Stimulated activated naive B cell treated with anti-CD40 and anti-IgM and Interleukin-4, amounts not matched to agents 10 μg/mL and 1 μg/mL and 100 μg/mL, for 72 hours (primary cell): ENCODE measurements around the gene OR1A2.
"Not testable (repeated sequence)": the region's sequence is repeated elsewhere in the genome, so short reads cannot be mapped to it uniquely, and the experiment has no call there.

ENCODE experiments used
- ATAC-seq, 2 donors: fragments of 150-1000 bp; cut with Tn5 transposase; replicated peaks; 2 replicates each; pipeline ENCODE4 v1.10.0; 2021; ENCODE audit warnings: moderate library complexity in 1 of 2
- DNase-seq: peaks from one replicate; pipeline ENCODE4 v3.0.0; 2021
- H3K27ac Mint-ChIP-seq: one replicate; pipeline ENCODE4 v1.8.0; 2022; ENCODE audit warnings: mild to moderate bottlenecking, mixed read lengths
- H3K27me3 Mint-ChIP-seq, 2 donors: one replicate each; pipeline ENCODE4 v1.8.0; 2022; ENCODE audit warnings: mixed read lengths in 2 of 2
- H3K36me3 Mint-ChIP-seq, 2 donors: one replicate each; pipeline ENCODE4 v1.8.0; 2022; ENCODE audit warnings: mixed read lengths in 2 of 2, mild to moderate bottlenecking in 1 of 2
- H3K4me1 Mint-ChIP-seq, 2 donors: one replicate each; pipeline ENCODE4 v1.8.0; 2022; ENCODE audit warnings: mixed read lengths in 2 of 2, mild to moderate bottlenecking in 1 of 2
- H3K4me3 Mint-ChIP-seq, 2 donors: one replicate each; pipeline ENCODE4 v1.8.0; 2022; ENCODE audit warnings: mild to moderate bottlenecking in 2 of 2, mixed read lengths in 2 of 2, moderate library complexity in 1 of 2
- H3K9me3 Mint-ChIP-seq, 2 donors: one replicate each; pipeline ENCODE4 v1.8.0; 2022; ENCODE audit warnings: mixed read lengths in 2 of 2, mild to moderate bottlenecking in 1 of 2

The OR1A2 gene

DNA sequence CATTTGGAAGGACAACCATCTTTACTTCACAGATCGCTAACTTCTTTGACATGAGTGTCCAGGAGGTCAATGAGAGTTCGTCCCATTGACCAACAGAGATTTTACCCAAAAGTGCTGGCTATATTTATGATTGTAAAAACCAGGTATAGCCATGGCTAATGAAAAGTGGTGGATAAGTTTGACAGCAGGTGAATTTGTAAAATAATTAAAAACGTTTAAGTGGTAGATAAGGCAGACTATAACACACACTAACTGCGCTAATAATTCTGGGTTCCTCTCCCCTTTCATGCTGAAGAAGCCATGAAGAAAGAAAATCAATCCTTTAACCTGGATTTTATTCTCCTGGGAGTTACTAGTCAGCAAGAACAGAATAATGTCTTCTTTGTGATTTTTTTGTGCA is at the start of gene OR1A2:
OR1A2 (plus strand) TSS at position 301 of the 400 bp plus-strand sequence; CDS start at position 301, 0 bp downstream.
- Mint-ChIP-seq H3K4me1 (no peaks in the 10 kb centered on the region), H3K4me3 (no peak within 1 kb of the TSS), H3K9me3 (peaks cover 7% of the 10 kb centered on the region in 2 donors), H3K36me3 (peaks cover 4 to 6% of the 10 kb centered on the region in 2 donors), H3K27me3 (peaks cover 29% of the 10 kb centered on the region in 2 donors), H3K27ac (no peak within 1 kb of the TSS)
- ATAC-seq: no peak
- DNase-seq: no peak

GRCh38 chr17:3157218-3157617 is 40.1 kb upstream of the OR1A2 start:
- Mint-ChIP-seq H3K27ac (no peak overlapping the region), H3K9me3 (peaks cover 2 to 8% of the 10 kb centered on the region in 2 donors), H3K27me3 (peaks cover 9 to 11% of the 10 kb centered on the region in 2 donors), H3K36me3 (peaks cover 0 to 5% of the 10 kb centered on the region in 2 donors), H3K4me1 (peaks cover 7 to 18% of the 10 kb centered on the region in 2 donors), H3K4me3 (no peak overlapping the region)
- DNase-seq (no peak), ATAC-seq (peak; percentile 61 to 64)

DNA sequence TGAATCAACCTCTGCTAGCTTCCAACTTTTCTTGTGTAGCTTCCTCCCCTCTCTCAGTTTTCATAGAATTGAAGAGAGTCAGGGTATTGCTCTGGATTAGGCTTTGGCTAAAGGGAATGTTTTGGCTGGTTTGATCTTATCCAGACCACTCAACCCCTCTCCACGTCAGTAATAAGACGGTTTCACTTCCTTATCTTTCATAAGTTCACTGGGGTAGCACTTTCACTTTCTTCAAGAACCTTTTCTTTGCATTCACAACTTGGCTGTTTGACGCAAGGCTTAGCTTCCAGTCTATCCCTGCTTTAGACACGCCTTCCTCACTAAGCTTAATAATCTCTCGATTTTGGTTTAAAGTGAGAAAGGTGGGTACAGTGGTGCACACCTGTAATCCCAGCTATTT is 29.7 kb upstream of the OR1A2 start:
- Mint-ChIP-seq H3K27me3 (peaks cover 5 to 10% of the 10 kb centered on the region in 2 donors), H3K36me3 (peaks cover 3 to 8% of the 10 kb centered on the region in 2 donors), H3K4me1 (peaks cover 12 to 24% of the 10 kb centered on the region in 2 donors), H3K4me3 (peak overlapping the region in 1 of 2 donors; percentile 15), H3K27ac (peak overlapping the region; percentile 21), H3K9me3 (peaks cover 8 to 11% of the 10 kb centered on the region in 2 donors)
- DNase-seq (peak; percentile 17), ATAC-seq (peak; percentile 95 to 98)

DNA sequence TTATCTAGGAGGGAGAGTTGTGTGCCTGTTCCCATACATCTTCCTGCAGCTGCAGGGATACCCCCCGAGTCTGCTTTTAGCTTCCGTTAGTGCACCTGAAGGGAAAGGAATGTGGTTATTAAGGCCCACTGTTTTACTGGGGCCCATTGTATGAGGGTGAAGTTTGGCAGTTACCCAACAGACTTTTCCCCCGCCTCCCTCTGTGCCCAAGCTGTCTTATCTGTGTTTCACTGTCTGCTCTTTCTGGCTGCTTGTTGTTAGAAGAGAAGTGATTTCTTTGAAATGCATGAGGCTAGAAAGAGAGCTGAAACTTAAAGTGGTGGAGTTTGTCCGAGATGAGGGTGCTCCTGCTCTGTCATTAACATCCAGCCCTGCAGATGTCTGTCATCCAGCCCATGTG is 7.4 kb upstream of the OR1A2 start:
- DNase-seq: no peak
- H3K9me3 Mint-ChIP-seq: no peaks in the 10 kb centered on the region
- H3K4me3 Mint-ChIP-seq: no peak overlapping the region
- peaks cover 0 to 1% of the 10 kb centered on the region in 2 donors for H3K36me3 Mint-ChIP-seq
- H3K4me1 Mint-ChIP-seq: no peaks in the 10 kb centered on the region
- H3K27me3 Mint-ChIP-seq: peaks cover 4 to 21% of the 10 kb centered on the region in 2 donors
- no peak overlapping the region for H3K27ac Mint-ChIP-seq
- no peak for ATAC-seq

DNA sequence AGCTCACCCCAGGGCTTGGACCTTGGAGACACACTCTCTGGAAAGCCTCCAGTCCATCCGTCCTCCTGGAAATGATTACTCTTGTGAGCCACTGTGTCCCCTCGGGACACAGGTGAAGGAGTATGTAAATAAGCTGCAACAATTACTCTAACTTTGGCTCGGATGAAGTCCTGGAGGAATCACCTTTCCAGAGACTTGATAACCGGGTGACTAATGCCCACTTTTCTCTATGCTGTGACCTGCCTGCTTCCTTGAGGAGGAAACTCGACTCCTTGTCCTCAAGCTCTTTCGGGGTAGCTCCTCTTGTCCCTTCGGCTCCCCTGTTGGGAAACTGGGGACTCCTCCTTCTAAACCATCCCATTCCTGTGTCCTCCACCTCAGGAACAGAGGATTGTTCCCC is 10.0 kb downstream of the OR1A2 start, which contains the start of gene OR1A1:
OR1A1 (plus strand) TSS at position 301 of the 400 bp plus-strand sequence. CDS start 7,954 bp downstream, outside the sequence.
- Mint-ChIP-seq H3K9me3 (peaks cover 15 to 16% of the 10 kb centered on the region in 2 donors), H3K4me1 (no peaks in the 10 kb centered on the region), H3K27me3 (peaks cover 17 to 27% of the 10 kb centered on the region in 2 donors), H3K27ac (no peak within 1 kb of the TSS), H3K36me3 (peaks cover 1 to 11% of the 10 kb centered on the region in 2 donors), H3K4me3 (no peak within 1 kb of the TSS)
- DNase-seq: no peak
- ATAC-seq: no peak

DNA sequence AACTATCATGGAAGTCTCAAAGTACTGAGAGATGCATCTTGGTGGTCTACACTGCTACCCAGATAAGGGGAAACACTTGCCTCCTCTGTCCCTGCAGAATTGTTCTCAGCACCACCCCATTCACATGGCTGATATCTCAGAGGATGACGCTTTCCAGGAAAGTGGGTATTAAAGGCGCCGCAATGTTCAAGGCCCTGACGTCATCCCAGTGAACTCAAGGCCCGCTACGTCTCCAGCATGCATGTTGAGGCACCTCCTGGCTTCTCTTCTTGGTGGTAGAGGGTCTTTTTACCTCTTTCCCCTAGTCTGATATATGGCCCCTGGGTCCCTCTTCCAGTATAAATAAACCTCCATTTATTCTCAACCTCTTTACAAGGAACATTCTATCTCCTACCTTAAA is 11.2 kb downstream of the OR1A2 start:
- Mint-ChIP-seq H3K4me3 (no peak overlapping the region), H3K27ac (no peak overlapping the region), H3K36me3 (peaks cover 1 to 10% of the 10 kb centered on the region in 2 donors), H3K27me3 (peaks cover 23 to 32% of the 10 kb centered on the region in 2 donors), H3K9me3 (peaks cover 9 to 13% of the 10 kb centered on the region in 2 donors), H3K4me1 (peaks cover 0 to 2% of the 10 kb centered on the region in 2 donors)
- DNase-seq: no peak
- ATAC-seq: no peak

DNA sequence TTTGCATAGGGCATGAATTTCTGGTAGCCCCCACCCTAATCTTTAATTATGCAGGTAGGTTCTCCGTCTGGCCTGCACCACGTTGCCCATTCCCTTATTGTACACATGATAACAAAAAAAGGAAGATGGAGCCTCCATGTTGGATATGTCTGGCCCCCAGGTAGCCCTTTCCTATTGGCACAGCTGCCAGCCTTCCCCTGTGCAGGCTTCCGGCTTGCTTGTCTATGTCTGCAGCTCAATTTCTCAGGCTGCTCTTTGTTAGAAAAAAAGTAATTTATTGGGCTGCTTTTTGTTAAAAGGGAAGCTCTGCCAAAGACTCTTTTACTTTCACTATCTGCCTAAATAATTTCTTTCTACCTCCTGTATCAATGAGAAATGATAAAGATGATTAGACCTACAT is 15.7 kb downstream of the OR1A2 start:
- ATAC-seq (no peak), DNase-seq (no peak)
- Mint-ChIP-seq H3K4me3 (no peak overlapping the region), H3K4me1 (peaks cover 3 to 5% of the 10 kb centered on the region in 2 donors), H3K36me3 (no peaks in the 10 kb centered on the region), H3K27ac (no peak overlapping the region), H3K9me3 (peaks cover 0 to 8% of the 10 kb centered on the region in 2 donors), H3K27me3 (peaks cover 31 to 37% of the 10 kb centered on the region in 2 donors)

DNA sequence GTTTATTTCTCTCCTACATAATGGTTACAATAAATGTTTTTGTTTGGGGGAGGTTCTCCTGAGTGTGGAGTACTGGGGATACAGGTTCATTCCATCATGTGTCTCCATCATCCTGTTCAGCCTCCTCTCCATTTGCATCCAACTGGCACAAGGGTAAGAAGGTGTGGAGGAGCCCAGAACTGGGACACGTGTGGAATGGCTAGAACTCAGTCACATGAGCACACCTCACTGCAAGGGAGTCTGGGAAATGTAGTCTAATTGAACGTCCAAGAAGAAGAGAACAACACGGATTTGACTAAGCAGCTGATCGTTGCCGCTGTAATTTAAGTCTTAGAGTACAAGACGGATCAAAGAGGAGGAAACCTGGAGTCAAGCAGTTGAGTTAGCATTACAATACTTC is 16.3 kb downstream of the OR1A2 start:
- DNase-seq: no peak
- Mint-ChIP-seq H3K36me3 (no peaks in the 10 kb centered on the region), H3K9me3 (peaks cover 4 to 12% of the 10 kb centered on the region in 2 donors), H3K27me3 (peaks cover 35 to 40% of the 10 kb centered on the region in 2 donors), H3K4me1 (peaks cover 3 to 5% of the 10 kb centered on the region in 2 donors), H3K4me3 (no peak overlapping the region), H3K27ac (no peak overlapping the region)
- ATAC-seq: no peak

DNA sequence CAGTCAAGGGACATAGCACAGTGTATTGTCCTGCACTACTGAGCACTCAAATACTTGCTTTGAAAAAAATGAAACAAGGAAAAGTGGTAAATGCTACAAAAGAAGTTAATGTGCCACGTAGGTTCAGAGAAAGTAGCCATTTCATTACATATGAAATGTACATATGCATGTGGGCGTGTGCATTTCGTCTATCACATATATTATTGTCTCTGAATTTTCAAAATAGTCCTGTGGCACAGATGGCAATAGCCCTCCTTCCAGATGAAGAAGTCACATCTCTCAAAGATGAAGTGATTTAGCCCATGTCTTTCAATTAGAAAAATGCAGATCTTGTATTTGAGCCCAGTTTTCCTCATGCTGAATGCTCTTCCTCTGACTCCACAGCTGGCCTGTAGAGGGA is 22.7 kb downstream of the OR1A2 start:
- peaks cover 10 to 13% of the 10 kb centered on the region in 2 donors for H3K9me3 Mint-ChIP-seq
- not testable (repeated sequence) for H3K36me3 Mint-ChIP-seq, H3K27ac Mint-ChIP-seq, DNase-seq, ATAC-seq, H3K4me3 Mint-ChIP-seq
- peaks cover 8 to 15% of the 10 kb centered on the region in 2 donors for H3K4me1 Mint-ChIP-seq
- H3K27me3 Mint-ChIP-seq: peaks cover 25 to 28% of the 10 kb centered on the region in 2 donors

- Mint-ChIP-seq H3K4me1 (peaks cover 8 to 15% of the 10 kb centered on the region in 2 donors), H3K27me3 (peaks cover 20 to 21% of the 10 kb centered on the region in 2 donors), H3K9me3 (peaks cover 10 to 13% of the 10 kb centered on the region in 2 donors), H3K27ac (no peak overlapping the region), H3K4me3 (no peak overlapping the region), H3K36me3 (no peaks in the 10 kb centered on the region)
- DNase-seq: no peak
- ATAC-seq: no peak
These were observed 24.5 kb downstream of the OR1A2 start for GRCh38 chr17:3221850-3222249.

GRCh38 chr17:3222505-3222904 is 25.2 kb downstream of the OR1A2 start:
- H3K27me3 Mint-ChIP-seq: peaks cover 15 to 16% of the 10 kb centered on the region in 2 donors
- DNase-seq (no peak), ATAC-seq (no peak)
- H3K9me3 Mint-ChIP-seq: peaks cover 10% of the 10 kb centered on the region in 2 donors
- no peak overlapping the region for H3K27ac Mint-ChIP-seq
- no peaks in the 10 kb centered on the region for H3K36me3 Mint-ChIP-seq
- peak overlapping the region in 1 of 2 donors; percentile 44 for H3K4me3 Mint-ChIP-seq
- H3K4me1 Mint-ChIP-seq: peaks cover 8 to 15% of the 10 kb centered on the region in 2 donors

DNA sequence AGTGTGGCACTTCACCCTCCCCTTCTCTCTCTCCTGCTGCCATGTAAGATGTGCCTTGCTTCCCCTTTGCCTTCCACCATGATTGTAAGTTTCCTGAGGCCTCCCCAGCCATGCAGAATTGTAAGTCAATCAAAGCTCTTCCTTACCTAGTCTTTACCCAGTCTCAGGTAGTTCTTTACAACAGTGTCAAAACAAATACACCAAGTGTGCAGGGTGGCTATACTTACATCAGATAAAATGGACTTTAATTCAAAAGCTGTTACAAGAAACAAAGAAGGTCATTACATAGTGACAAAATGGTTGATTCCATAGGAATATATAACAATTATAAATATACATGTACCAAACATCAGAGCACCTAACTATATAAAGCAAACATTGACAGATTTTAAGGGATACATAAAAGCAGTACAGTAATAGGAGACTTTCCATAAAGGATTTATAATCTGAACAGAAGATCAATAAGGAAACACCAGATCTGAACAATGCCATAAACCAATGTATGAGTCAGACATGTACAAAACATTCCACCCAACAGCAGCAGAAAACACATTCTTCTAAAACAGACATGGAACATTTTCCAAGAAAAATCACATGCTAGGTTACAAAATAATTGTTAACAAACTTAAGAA is 27.5 kb downstream of the OR1A2 start:
- not testable (repeated sequence) for ATAC-seq

GRCh38 chr17:3232300-3232699 is 35.0 kb downstream of the OR1A2 start:
- not testable (repeated sequence) for H3K27ac Mint-ChIP-seq, H3K36me3 Mint-ChIP-seq, ATAC-seq, DNase-seq, H3K9me3 Mint-ChIP-seq, H3K4me3 Mint-ChIP-seq, H3K27me3 Mint-ChIP-seq, H3K4me1 Mint-ChIP-seq

More for the DNA sequence above, 27.5 kb downstream of the OR1A2 start:
- not testable (repeated sequence) for DNase-seq, H3K27ac Mint-ChIP-seq, H3K9me3 Mint-ChIP-seq, H3K4me3 Mint-ChIP-seq, H3K36me3 Mint-ChIP-seq
- peaks cover 8 to 15% of the 10 kb centered on the region in 2 donors for H3K4me1 Mint-ChIP-seq
- peaks cover 12 to 13% of the 10 kb centered on the region in 2 donors for H3K27me3 Mint-ChIP-seq

DNA sequence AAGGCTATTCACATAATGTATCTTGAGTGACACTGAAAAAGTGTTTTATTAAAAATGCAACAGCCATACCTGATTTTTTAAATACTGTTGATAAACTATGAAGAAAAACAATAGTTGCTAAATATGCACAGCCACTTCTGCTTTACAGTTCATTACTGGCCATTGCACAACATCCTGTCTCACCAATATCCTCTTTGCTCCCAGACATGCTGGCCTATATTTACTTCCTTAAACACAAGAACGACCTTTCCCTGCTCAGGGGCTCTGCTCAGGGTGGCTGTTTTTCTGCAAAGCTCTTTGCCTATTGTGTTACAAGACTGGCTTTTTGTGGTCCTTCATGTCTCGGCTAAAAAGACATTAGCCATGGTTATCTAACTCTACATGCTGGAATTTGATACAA is 41.4 kb downstream of the OR1A2 start:
- H3K4me1 Mint-ChIP-seq, H3K27me3 Mint-ChIP-seq, H3K4me3 Mint-ChIP-seq, H3K36me3 Mint-ChIP-seq, H3K27ac Mint-ChIP-seq, H3K9me3 Mint-ChIP-seq, DNase-seq: not testable (repeated sequence)
- ATAC-seq: peak; percentile 59 to 79

- not testable (repeated sequence) for H3K36me3 Mint-ChIP-seq, H3K4me1 Mint-ChIP-seq, DNase-seq, H3K27me3 Mint-ChIP-seq, H3K27ac Mint-ChIP-seq, ATAC-seq, H3K9me3 Mint-ChIP-seq, H3K4me3 Mint-ChIP-seq
These were observed 43.7 kb downstream of the OR1A2 start for GRCh38 chr17:3241044-3241443.
